ENCODE results near the gene CRYBB2.

CRYBB2 gene

GRCh38 chr22:25182131-25183110 is 37.0 kb upstream of the CRYBB2 start:
- Histone ChIP-seq H3K4me1 (ENCODE audit: control insufficient read depth, low read length) (no peaks in the 10 kb centered on the region), H3K27ac (ENCODE audit: low read depth, low read length) (no peak overlapping the region), H3K79me2 (ENCODE audit: control insufficient read depth, low read length) (no peaks in the 10 kb centered on the region), H4K20me1 (ENCODE audit: control insufficient read depth, insufficient read depth, low read depth, low read length) (no peaks in the 10 kb centered on the region), H3F3A (ENCODE audit: control insufficient read depth, insufficient read depth) (no peaks in the 10 kb centered on the region), H3K4me2 (ENCODE audit: low read length) (no peak overlapping the region), H3K4me3 (ENCODE audit: low read length) (no peak overlapping the region), H3K9me3 (ENCODE audit: control insufficient read depth, insufficient read depth, low read length) (no peaks in the 10 kb centered on the region), H3K27me3 (ENCODE audit: control insufficient read depth, low read length) (no peaks in the 10 kb centered on the region), H3K36me3 (ENCODE audit: control insufficient read depth, low read length) (no peaks in the 10 kb centered on the region), H3K9me2 (replicated peaks; ENCODE audit: control insufficient read depth, low read length) (no peaks in the 10 kb centered on the region)
- TF ChIP-seq, protein P1, sequence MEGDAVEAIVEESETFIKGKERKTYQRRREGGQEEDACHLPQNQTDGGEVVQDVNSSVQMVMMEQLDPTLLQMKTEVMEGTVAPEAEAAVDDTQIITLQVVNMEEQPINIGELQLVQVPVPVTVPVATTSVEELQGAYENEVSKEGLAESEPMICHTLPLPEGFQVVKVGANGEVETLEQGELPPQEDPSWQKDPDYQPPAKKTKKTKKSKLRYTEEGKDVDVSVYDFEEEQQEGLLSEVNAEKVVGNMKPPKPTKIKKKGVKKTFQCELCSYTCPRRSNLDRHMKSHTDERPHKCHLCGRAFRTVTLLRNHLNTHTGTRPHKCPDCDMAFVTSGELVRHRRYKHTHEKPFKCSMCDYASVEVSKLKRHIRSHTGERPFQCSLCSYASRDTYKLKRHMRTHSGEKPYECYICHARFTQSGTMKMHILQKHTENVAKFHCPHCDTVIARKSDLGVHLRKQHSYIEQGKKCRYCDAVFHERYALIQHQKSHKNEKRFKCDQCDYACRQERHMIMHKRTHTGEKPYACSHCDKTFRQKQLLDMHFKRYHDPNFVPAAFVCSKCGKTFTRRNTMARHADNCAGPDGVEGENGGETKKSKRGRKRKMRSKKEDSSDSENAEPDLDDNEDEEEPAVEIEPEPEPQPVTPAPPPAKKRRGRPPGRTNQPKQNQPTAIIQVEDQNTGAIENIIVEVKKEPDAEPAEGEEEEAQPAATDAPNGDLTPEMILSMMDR (IDR thresholded peaks at IDR 0.05; ENCODE audit: low read depth, low read length, poor library complexity, severe bottlenecking) = no peak
- TF ChIP-seq EZH2phosphoT487 (IDR thresholded peaks at IDR 0.05; ENCODE audit: borderline replicate concordance, low read length) = no peak

- Histone ChIP-seq H3K9me3 (ENCODE audit: control insufficient read depth, insufficient read depth, low read length) (no peaks in the 10 kb centered on the region), H3K9me2 (replicated peaks; ENCODE audit: control insufficient read depth, low read length) (no peaks in the 10 kb centered on the region), H3K27me3 (ENCODE audit: control insufficient read depth, low read length) (no peaks in the 10 kb centered on the region), H3K4me1 (ENCODE audit: control insufficient read depth, low read length) (no peaks in the 10 kb centered on the region), H3F3A (ENCODE audit: control insufficient read depth, insufficient read depth) (no peaks in the 10 kb centered on the region), H3K27ac (ENCODE audit: low read depth, low read length) (no peak overlapping the region), H3K4me2 (ENCODE audit: low read length) (no peak overlapping the region), H3K79me2 (ENCODE audit: control insufficient read depth, low read length) (no peaks in the 10 kb centered on the region), H3K4me3 (ENCODE audit: low read length) (no peak overlapping the region), H3K36me3 (ENCODE audit: control insufficient read depth, low read length) (no peaks in the 10 kb centered on the region), H4K20me1 (ENCODE audit: control insufficient read depth, insufficient read depth, low read depth, low read length) (no peaks in the 10 kb centered on the region)
- TF ChIP-seq, protein P1 (IDR thresholded peaks at IDR 0.05; ENCODE audit: low read depth, low read length, poor library complexity, severe bottlenecking) = no peak
- TF ChIP-seq EZH2phosphoT487 (IDR thresholded peaks at IDR 0.05; ENCODE audit: borderline replicate concordance, low read length) = no peak
Observed at GRCh38 chr22:25183949-25184619, 35.4 kb upstream of the CRYBB2 start.

DNA sequence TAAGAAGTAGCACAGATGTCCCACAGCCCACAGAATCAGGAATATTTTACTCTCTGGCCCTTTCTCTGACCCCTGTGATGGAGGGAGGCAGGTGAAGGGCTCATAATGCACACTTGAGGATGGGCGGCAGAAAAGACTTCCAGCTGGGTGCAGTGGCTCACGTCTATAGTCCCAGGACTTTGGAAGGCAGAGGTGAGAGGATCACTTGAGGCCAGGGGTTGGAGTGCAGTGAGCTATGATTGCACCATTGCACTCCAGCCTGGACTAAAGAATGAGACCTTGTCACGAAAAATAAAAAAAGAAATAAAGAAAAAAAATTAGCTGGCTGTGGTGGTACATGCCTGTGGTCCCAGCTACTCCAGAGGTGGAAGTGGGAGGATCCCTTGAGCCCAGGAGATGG is 33.3 kb upstream of the CRYBB2 start:
- TF ChIP-seq, protein P1 (IDR thresholded peaks at IDR 0.05; ENCODE audit: low read depth, low read length, poor library complexity, severe bottlenecking) = no peak
- no peak for TF ChIP-seq EZH2phosphoT487 (IDR thresholded peaks at IDR 0.05; ENCODE audit: borderline replicate concordance, low read length)
- Histone ChIP-seq H3K27ac (ENCODE audit: low read depth, low read length) (no peak overlapping the region), H3K36me3 (ENCODE audit: control insufficient read depth, low read length) (no peaks in the 10 kb centered on the region), H3K4me3 (ENCODE audit: low read length) (no peak overlapping the region), H3K4me2 (ENCODE audit: low read length) (no peak overlapping the region), H3K9me2 (replicated peaks; ENCODE audit: control insufficient read depth, low read length) (no peaks in the 10 kb centered on the region), H3K9me3 (ENCODE audit: control insufficient read depth, insufficient read depth, low read length) (no peaks in the 10 kb centered on the region), H3F3A (ENCODE audit: control insufficient read depth, insufficient read depth) (no peaks in the 10 kb centered on the region), H3K27me3 (ENCODE audit: control insufficient read depth, low read length) (no peaks in the 10 kb centered on the region), H3K79me2 (ENCODE audit: control insufficient read depth, low read length) (no peaks in the 10 kb centered on the region), H4K20me1 (ENCODE audit: control insufficient read depth, insufficient read depth, low read depth, low read length) (no peaks in the 10 kb centered on the region), H3K4me1 (ENCODE audit: control insufficient read depth, low read length) (no peaks in the 10 kb centered on the region)
